Mesendoderm (in vitro differentiated cells): ENCODE measurements around the gene MPI.

ENCODE experiments used
- DNase-seq: peaks from one replicate; pipeline ENCODE4 v3.0.0; 2013
- H2AK5ac ChIP-seq: 2 replicates; pipeline ENCODE4 v1.6.1; 2013; ENCODE audit warnings: low read length, inconsistent platforms
- H2BK120ac ChIP-seq: 2 replicates; pipeline ENCODE4 v1.6.1; 2013; ENCODE audit warnings: low read depth, mild to moderate bottlenecking, low read length, moderate library complexity, mixed read lengths
- H2BK15ac ChIP-seq: replicated peaks from 2 replicates; pipeline ENCODE4 v1.6.1; 2013; ENCODE audit warnings: low read depth, mild to moderate bottlenecking, moderate library complexity
- H2BK5ac ChIP-seq: 2 replicates; pipeline ENCODE4 v1.6.1; 2013; ENCODE audit warnings: low read length, inconsistent platforms
- H3K18ac ChIP-seq: 2 replicates; pipeline ENCODE4 v1.6.1; 2013; ENCODE audit warnings: mild to moderate bottlenecking, low read length, mixed read lengths
- H3K23ac ChIP-seq: one replicate; pipeline ENCODE4 v1.6.1; 2013; ENCODE audit warnings: low read length
- H3K27ac ChIP-seq: 2 replicates; pipeline ENCODE4 v1.5.1; 2013; ENCODE audit warnings: low read depth, mild to moderate bottlenecking, inconsistent platforms, low read length, moderate library complexity
- H3K27me3 ChIP-seq: 2 replicates; pipeline ENCODE4 v1.6.1; 2013; ENCODE audit warnings: low read length, control low read depth, mild to moderate bottlenecking, inconsistent platforms; ENCODE audit not compliant: insufficient read depth, poor library complexity
- H3K36me3 ChIP-seq: 2 replicates; pipeline ENCODE4 v1.6.1; 2013; ENCODE audit warnings: low read length, inconsistent platforms; ENCODE audit not compliant: control insufficient read depth, insufficient read depth
- H3K4ac ChIP-seq: one replicate; pipeline ENCODE4 v1.6.1; 2013; ENCODE audit warnings: low read depth, mild to moderate bottlenecking, low read length, moderate library complexity
- H3K4me1 ChIP-seq: 2 replicates; pipeline ENCODE4 v1.6.1; 2013; ENCODE audit warnings: low read depth, low read length, inconsistent platforms; ENCODE audit not compliant: control insufficient read depth
- H3K4me2 ChIP-seq: 2 replicates; pipeline ENCODE4 v1.6.1; 2013; ENCODE audit warnings: low read length
- H3K4me3 ChIP-seq: 2 replicates; pipeline ENCODE4 v1.5.1; 2013; ENCODE audit warnings: mild to moderate bottlenecking, low read length
- H3K56ac ChIP-seq: one replicate; pipeline ENCODE4 v1.6.1; 2013; ENCODE audit warnings: low read length
- H3K79me1 ChIP-seq: 2 replicates; pipeline ENCODE4 v1.6.1; 2013; ENCODE audit warnings: low read length, inconsistent platforms
- H3K79me2 ChIP-seq: 2 replicates; pipeline ENCODE4 v1.6.1; 2013; ENCODE audit warnings: mild to moderate bottlenecking, low read length; ENCODE audit not compliant: control insufficient read depth, insufficient read depth
- H3K9ac ChIP-seq: 2 replicates; pipeline ENCODE4 v1.6.1; 2013; ENCODE audit warnings: low read length, inconsistent platforms
- H4K5ac ChIP-seq: one replicate; pipeline ENCODE4 v1.6.1; 2013; ENCODE audit warnings: low read length
- H4K8ac ChIP-seq: one replicate; pipeline ENCODE4 v1.6.1; 2013; ENCODE audit warnings: low read depth, mild to moderate bottlenecking, control low read depth, low read length, moderate library complexity
- WGBS: extraction: QIAGEN DNeasy Blood & Tissue Kit; methylation state at CpG from one replicate; pipeline ENCODE4 v1.1.7; 2013; ENCODE audit warnings: low lambda C conversion rate, missing lambda C conversion rate; ENCODE audit not compliant: insufficient coverage; ENCODE audit errors: extremely low coverage; 5-methylcytosine and 5-hydroxymethylcytosine counted together

MPI gene

GRCh38 chr15:74843891-74844299 lies 45.9 kb upstream of the MPI start:
- WGBS: no CpG with 5 or more reads among the region's 12 CpGs
- DNase-seq: no peak

DNA sequence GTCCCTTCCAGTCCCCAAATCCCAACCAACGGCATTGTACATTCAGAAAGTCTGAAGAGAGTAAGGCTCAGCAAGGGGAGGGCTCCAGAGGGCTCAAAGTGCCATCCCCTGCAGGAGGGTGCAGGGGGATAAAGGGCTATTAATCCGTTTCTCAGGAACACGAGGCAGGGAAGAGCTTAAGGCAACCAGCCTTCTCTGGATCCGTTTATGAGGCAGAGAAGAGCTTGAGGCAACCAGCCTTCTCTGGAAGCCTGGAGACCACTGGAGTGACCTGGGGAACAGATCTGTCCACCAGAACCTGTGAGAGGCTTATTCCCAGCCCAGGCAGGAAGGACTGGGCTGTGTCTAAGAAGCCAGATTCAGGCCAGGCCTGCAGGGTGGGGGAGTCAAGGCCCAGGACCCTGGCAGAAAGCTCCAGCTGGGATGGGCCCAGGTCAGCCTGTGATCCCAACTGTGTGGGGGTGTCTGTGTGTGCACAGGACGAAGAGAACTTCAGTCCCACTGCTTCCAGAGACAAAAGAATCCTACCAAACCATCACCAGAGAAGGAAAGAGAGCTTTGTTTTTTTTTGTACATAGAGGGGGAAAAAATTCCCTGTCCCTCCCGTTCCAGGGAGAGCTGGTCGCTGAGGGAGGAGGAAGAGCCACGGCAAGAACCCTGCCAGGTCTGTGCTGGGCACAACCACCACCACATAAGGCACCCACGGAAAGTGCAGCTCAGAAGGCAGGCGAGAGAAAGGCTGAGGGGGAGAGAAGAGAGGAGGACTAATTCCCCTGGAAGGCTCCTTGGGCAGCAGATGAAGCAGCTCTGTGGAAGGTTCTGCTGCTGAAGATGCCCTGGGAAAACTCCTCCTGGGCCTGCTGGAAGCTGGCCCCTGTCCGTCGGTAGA lies 45.3 kb upstream of the MPI start:
- no peak overlapping the region for H3K9ac ChIP-seq
- H3K4ac ChIP-seq: no peak overlapping the region
- no peaks in the 10 kb centered on the region for H3K36me3 ChIP-seq
- no peak overlapping the region for H3K4me3 ChIP-seq
- no peak overlapping the region for H3K23ac ChIP-seq
- no peak for DNase-seq
- H3K27ac ChIP-seq: no peak overlapping the region
- H3K79me1 ChIP-seq: no peaks in the 10 kb centered on the region
- H3K4me1 ChIP-seq: peaks cover 3% of the 10 kb centered on the region
- H3K18ac ChIP-seq: no peak overlapping the region
- no peaks in the 10 kb centered on the region for H3K27me3 ChIP-seq
- no peak overlapping the region for H2BK120ac ChIP-seq
- no peak overlapping the region for H4K8ac ChIP-seq
- H3K56ac ChIP-seq: no peak overlapping the region
- no CpG with 5 or more reads among the region's 12 CpGs for WGBS
- no peak overlapping the region for H3K4me2 ChIP-seq
- no peak overlapping the region for H2BK15ac ChIP-seq
- H3K79me2 ChIP-seq: no peaks in the 10 kb centered on the region
- H2BK5ac ChIP-seq: no peak overlapping the region
- peak overlapping the region; percentile 49 for H4K5ac ChIP-seq
- peak overlapping the region; percentile 45 for H2AK5ac ChIP-seq

More at GRCh38 chr15:74843891-74844299, 45.9 kb upstream of the MPI start:
- no peaks in the 10 kb centered on the region for H3K79me1 ChIP-seq
- H3K36me3 ChIP-seq: no peaks in the 10 kb centered on the region
- H3K27me3 ChIP-seq: no peaks in the 10 kb centered on the region
- no peak overlapping the region for H3K4me3 ChIP-seq
- H3K4ac ChIP-seq: no peak overlapping the region
- H3K23ac ChIP-seq: no peak overlapping the region
- H3K4me1 ChIP-seq: peaks cover 3% of the 10 kb centered on the region
- peak overlapping the region; percentile 45 for H2AK5ac ChIP-seq
- H3K4me2 ChIP-seq: no peak overlapping the region
- H4K5ac ChIP-seq: peak overlapping the region; percentile 49
- no peak overlapping the region for H3K18ac ChIP-seq
- H3K9ac ChIP-seq: peak overlapping the region; percentile 85
- H2BK15ac ChIP-seq: no peak overlapping the region
- no peak overlapping the region for H3K27ac ChIP-seq
- H4K8ac ChIP-seq: peak overlapping the region; percentile 39
- H3K56ac ChIP-seq: peak overlapping the region; percentile 93
- no peak overlapping the region for H2BK5ac ChIP-seq
- no peaks in the 10 kb centered on the region for H3K79me2 ChIP-seq
- H2BK120ac ChIP-seq: no peak overlapping the region

DNA sequence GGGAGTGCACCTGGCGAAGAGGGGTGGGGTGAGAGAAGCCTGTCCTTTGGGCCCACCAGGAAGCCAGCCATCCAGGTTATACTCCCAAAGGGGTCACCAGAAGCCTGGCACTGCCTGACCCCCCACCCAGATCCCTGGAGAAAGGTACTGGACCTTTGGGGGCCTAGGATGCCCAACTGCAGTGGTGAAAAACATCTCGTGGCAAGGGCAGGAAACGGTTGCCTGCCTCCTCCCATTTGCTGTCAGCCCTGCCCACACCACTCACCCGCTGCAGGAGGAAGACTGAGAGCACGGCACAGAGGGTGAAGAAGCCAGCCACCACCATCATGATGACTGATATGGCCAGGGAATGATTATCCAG lies 44.7 kb upstream of the MPI start:
- Histone ChIP-seq H4K5ac (no peak overlapping the region), H3K4me2 (no peak overlapping the region), H4K8ac (no peak overlapping the region), H2BK120ac (no peak overlapping the region), H3K4me1 (peaks cover 3% of the 10 kb centered on the region), H3K23ac (no peak overlapping the region), H2BK5ac (no peak overlapping the region), H3K79me1 (no peaks in the 10 kb centered on the region), H3K27me3 (no peaks in the 10 kb centered on the region), H3K4ac (no peak overlapping the region), H3K4me3 (no peak overlapping the region), H3K27ac (no peak overlapping the region), H3K18ac (no peak overlapping the region), H2BK15ac (no peak overlapping the region), H3K9ac (no peak overlapping the region), H3K36me3 (no peaks in the 10 kb centered on the region), H2AK5ac (no peak overlapping the region), H3K79me2 (no peaks in the 10 kb centered on the region), H3K56ac (no peak overlapping the region)
- DNase-seq: no peak
- no CpG with 5 or more reads among the region's 5 CpGs for WGBS

DNA sequence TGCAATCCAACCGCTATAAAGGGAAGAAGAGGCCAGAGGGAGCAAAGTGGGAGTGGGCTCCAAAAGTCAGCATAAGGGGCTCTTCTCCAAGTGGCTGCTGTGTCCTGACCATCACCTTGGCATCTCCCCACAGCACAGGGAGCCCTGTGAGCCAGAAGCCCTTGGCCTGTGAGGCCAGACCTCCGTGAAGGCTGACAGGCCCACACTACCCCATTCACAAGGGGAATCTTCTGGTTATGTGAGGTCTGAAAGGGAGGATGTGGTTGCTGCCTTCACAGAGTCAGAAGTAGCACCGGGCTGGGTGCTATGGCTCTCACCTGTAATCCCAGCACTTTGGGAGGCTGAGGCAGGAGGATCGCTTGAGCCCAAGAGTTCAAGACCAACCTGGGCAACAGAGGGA lies 44.3 kb upstream of the MPI start:
- H3K27me3 ChIP-seq: no peaks in the 10 kb centered on the region
- no peak overlapping the region for H4K8ac ChIP-seq
- WGBS: no CpG with 5 or more reads among the region's 4 CpGs
- H3K23ac ChIP-seq: no peak overlapping the region
- H3K79me1 ChIP-seq: no peaks in the 10 kb centered on the region
- no peak overlapping the region for H2BK5ac ChIP-seq
- no peak for DNase-seq
- H3K4me2 ChIP-seq: no peak overlapping the region
- H3K36me3 ChIP-seq: no peaks in the 10 kb centered on the region
- H3K4me3 ChIP-seq: no peak overlapping the region
- no peaks in the 10 kb centered on the region for H3K79me2 ChIP-seq
- H3K9ac ChIP-seq: no peak overlapping the region
- H3K56ac ChIP-seq: no peak overlapping the region
- H3K4me1 ChIP-seq: peaks cover 3% of the 10 kb centered on the region
- no peak overlapping the region for H3K18ac ChIP-seq
- H4K5ac ChIP-seq: no peak overlapping the region
- no peak overlapping the region for H2BK120ac ChIP-seq
- no peak overlapping the region for H3K4ac ChIP-seq
- no peak overlapping the region for H2BK15ac ChIP-seq
- no peak overlapping the region for H2AK5ac ChIP-seq
- no peak overlapping the region for H3K27ac ChIP-seq

- H2BK5ac ChIP-seq: no peak overlapping the region
- no peak overlapping the region for H3K9ac ChIP-seq
- no peaks in the 10 kb centered on the region for H3K79me1 ChIP-seq
- H3K27me3 ChIP-seq: no peaks in the 10 kb centered on the region
- H2BK15ac ChIP-seq: no peak overlapping the region
- H3K4me2 ChIP-seq: no peak overlapping the region
- H3K4me1 ChIP-seq: no peaks in the 10 kb centered on the region
- no peak for DNase-seq
- no peak overlapping the region for H2AK5ac ChIP-seq
- no peak overlapping the region for H3K56ac ChIP-seq
- H4K5ac ChIP-seq: no peak overlapping the region
- H2BK120ac ChIP-seq: no peak overlapping the region
- no peak overlapping the region for H3K18ac ChIP-seq
- no peak overlapping the region for H3K4me3 ChIP-seq
- H3K79me2 ChIP-seq: no peaks in the 10 kb centered on the region
- no peak overlapping the region for H3K23ac ChIP-seq
- no peak overlapping the region for H3K4ac ChIP-seq
- peaks cover 1% of the 10 kb centered on the region for H3K36me3 ChIP-seq
- no CpG with 5 or more reads among the region's 3 CpGs for WGBS
- H4K8ac ChIP-seq: no peak overlapping the region
- no peak overlapping the region for H3K27ac ChIP-seq
These were observed 42.4 kb upstream of the MPI start for GRCh38 chr15:74847432-74847831.

DNA sequence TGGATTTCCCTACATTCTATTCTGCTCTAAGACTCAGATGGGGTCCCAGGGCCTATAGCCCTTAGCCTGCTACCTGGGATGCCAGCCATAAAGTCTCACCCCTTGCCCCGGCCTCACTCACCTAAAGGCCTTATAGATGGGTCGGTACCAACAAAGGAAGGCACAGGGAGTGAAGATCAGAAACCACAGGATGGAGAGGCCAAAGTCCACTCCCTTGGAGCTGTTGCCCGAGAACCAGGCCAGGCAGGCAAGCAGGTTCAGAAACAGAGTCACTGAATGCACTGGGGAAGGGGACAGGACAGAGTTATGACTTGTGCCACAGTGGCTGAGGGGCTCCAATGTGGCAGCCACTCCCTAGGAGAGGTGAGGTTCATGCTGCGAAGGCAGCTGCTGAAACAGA lies 39.4 kb upstream of the MPI start:
- H2BK5ac ChIP-seq: no peak overlapping the region
- H3K4me3 ChIP-seq: no peak overlapping the region
- H3K79me1 ChIP-seq: no peaks in the 10 kb centered on the region
- H3K4me2 ChIP-seq: no peak overlapping the region
- H3K79me2 ChIP-seq: no peaks in the 10 kb centered on the region
- H3K18ac ChIP-seq: no peak overlapping the region
- no peak overlapping the region for H3K27ac ChIP-seq
- no peak overlapping the region for H3K9ac ChIP-seq
- H3K4ac ChIP-seq: no peak overlapping the region
- H3K56ac ChIP-seq: no peak overlapping the region
- H2BK15ac ChIP-seq: no peak overlapping the region
- H3K36me3 ChIP-seq: peaks cover 1% of the 10 kb centered on the region
- no peaks in the 10 kb centered on the region for H3K27me3 ChIP-seq
- no CpG with 5 or more reads among the region's 4 CpGs for WGBS
- H2AK5ac ChIP-seq: no peak overlapping the region
- DNase-seq: no peak
- H4K5ac ChIP-seq: no peak overlapping the region
- H3K4me1 ChIP-seq: no peaks in the 10 kb centered on the region
- H3K23ac ChIP-seq: no peak overlapping the region
- H2BK120ac ChIP-seq: no peak overlapping the region
- no peak overlapping the region for H4K8ac ChIP-seq
